HG03139 (cell line): ENCODE data around the gene DCC.

ENCODE experiments used
- ATAC-seq: cut with Tn5 transposase; IDR thresholded peaks from one replicate; pipeline ENCODE4 v1.9.1; 2021; ENCODE audit not compliant: unreplicated experiment

Gene DCC

DNA sequence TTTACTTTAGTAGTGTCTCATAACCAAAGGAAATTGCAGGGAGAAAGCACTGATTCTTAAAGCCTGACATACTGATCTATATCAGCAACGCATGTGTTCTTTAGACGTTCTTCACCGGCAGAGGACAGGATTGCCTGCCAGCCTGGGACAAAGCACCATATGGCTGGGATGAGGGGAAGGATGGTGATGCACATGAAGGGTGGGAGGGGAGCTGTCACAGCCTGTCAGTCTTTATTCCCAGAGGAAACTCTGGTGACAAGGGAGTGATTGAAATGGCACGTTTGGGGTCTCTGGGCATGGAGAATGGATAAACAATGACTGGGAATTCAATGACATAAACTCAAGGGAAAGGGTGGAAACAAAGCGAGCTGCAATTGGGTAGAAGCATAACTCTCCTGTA is 808.1 kb downstream of the DCC start:
- no peak for ATAC-seq

DNA sequence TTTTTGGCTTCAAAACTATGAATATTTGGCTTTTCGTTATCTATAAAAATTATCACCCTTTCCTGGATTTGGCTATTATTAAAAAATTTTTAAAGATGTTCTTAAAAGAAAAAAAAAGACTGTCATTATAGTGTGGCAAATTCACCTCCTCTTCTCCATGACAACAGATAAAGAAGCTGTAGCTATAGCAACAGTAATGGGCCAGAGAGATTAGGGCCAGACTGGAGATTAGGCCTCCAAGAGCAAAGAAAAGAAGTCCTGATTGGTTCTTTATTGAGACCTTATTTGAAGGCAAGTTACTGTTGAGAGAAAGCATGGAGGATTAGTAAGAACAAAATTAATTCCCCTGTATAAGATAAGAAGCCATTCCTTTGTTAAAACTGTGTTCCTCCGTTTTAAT is 812.5 kb downstream of the DCC start:
- no peak for ATAC-seq

GRCh38 chr18:53153281-53153680 is 813.3 kb downstream of the DCC start:
- ATAC-seq: no peak

GRCh38 chr18:53153800-53154199 is 813.8 kb downstream of the DCC start:
- ATAC-seq: no peak

GRCh38 chr18:53165770-53166169 is 825.8 kb downstream of the DCC start:
- ATAC-seq: no peak

- no peak for ATAC-seq
These were observed 829.3 kb downstream of the DCC start for GRCh38 chr18:53169346-53169745.

- ATAC-seq: no peak
These were observed 851.6 kb downstream of the DCC start for GRCh38 chr18:53191634-53192033.

- ATAC-seq: no peak
These were observed 853.9 kb downstream of the DCC start for GRCh38 chr18:53193870-53194269.

- no peak for ATAC-seq
These were observed 879.9 kb downstream of the DCC start for GRCh38 chr18:53219853-53220252.

DNA sequence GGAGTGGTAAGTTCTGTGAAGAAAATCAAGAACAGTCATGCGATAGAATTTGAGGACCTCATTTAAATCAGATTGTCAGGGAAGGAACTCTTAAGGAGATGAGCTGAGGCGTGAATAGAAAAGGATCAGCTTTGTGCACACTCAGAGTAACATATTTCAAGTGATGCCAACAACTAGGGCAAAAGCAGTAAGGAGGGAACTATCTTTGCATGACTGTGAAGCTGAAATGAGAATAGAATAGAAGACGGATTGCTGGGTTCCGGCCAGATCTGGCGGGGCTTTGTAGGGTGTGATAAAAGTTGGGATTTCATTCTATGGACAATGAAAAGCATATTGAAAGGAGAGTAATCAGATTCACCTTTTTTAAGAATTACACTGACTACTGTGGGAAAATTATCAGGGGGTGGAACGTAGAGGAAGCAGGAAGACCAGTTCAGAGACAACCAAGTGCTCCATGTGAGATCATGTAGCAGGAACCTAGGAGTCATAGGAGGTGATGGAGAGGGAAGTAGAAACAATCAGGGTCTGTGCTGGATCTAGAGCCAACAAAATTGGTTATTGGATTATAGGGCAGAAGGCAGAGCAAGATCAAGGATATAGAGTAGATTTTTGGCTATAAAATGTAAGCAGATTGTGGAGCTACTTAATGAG is 884.3 kb downstream of the DCC start:
- ATAC-seq: no peak

DNA sequence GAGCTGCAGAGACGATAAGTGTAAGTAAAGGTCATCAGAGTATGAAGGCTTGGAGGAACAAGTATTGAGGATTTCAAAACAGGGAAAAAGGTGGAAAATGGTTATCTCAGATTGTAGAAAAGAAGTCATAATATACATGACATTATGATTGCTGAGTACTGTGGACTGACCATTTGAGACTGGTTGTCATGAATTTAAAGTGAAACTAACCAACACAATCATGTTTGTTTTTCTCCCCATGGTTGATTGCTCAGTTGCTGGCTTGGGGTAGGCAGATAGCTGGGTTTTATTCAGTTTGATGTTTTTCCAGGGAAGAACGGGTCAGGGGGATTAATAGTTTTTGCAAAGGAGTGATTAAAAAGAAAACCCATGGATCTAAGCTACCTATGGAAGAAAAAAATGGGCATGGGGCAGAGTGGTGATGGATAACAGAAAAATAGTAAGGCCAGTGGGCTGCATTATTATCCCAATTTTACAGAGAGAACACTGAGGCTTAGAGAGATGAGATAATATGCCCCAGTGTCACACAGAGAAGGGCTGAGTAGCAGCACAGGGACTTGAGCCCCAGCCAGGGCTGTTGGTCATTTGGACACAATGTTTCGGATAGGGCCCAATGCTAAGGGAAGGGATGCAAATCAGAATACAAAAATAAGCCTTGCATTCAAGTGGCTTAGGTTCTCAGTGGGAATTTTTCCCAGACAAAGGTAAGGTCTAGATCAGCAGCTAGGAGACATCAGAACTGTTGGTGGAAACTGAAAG is 885.7 kb downstream of the DCC start:
- no peak for ATAC-seq

DNA sequence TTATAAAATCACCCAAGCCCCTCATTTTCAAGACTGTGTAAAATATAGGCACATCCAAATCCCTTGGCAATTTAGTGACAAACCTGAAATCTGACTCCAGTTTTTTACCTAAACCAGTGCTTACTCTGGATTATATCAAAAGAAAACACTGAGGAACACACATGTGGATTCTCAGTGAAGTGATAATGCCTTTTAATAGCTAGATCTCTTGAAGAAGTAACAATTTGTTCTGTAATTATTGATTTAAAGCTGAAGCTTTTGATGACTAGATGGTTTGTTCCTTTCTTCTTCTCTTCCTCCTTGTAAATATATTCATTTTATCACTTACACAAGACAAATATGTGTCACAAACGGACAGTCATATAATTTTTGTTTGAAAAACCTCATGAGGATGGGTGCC is 894.6 kb downstream of the DCC start:
- no peak for ATAC-seq

DNA sequence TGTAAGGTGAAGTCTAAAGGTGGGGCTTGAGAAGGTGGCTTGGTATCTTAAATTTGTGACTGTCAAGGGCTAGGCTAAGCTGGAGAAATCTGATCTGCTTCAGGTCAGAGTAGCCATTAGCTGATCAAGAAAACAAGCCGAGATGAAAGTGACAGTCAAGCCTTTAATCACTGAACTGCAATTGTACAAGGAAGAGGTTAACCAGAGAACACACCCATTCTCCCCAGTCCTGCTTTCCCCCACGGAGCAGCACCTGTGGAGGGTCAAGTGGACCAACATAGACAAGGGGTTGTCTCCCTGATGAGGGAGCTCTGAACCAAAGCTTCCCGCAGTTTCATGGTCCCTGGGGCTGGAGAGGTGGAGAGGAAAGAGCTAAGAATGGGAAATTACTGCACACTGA is 901.2 kb downstream of the DCC start:
- no peak for ATAC-seq

- ATAC-seq: no peak
These were observed 913.8 kb downstream of the DCC start for GRCh38 chr18:53253789-53254188.

DNA sequence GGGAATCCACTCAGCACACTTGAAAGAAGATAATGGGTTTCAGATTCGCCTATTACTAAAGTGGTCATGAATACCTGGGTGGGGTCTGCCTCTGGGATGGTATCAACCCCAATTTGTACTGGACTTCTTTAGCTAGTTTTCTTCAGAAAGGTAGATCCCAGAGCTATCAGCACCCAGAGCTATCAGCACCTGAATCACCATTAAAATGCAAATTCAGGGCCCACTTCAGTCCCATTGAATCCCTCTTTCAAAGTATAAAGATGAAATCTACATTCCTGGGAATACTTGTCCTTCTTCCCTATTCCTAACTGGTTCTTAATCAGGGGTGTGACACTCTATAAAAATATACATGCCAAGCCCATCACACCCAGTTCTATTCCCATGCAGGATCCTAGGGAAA is 914.3 kb downstream of the DCC start:
- no peak for ATAC-seq

DNA sequence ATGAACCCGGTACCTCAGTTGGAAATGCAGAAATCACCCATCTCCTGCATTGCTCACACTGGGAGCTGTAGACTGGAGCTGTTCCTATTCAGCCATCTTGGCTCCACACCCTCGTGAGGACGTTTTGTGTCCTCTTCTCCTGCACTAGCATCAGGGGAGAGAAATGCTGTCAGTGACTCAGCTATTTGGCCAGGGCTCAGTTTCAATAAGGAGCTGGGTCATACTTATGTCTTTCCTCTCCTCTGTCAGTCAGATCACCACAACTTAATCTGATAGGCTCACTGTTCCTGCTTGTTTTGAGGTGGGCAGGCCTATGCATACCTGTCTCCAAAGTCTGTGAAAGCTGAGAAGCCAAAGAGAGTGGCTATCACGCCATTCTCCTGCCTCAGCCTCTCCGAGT is 921.2 kb downstream of the DCC start:
- ATAC-seq: no peak

DNA sequence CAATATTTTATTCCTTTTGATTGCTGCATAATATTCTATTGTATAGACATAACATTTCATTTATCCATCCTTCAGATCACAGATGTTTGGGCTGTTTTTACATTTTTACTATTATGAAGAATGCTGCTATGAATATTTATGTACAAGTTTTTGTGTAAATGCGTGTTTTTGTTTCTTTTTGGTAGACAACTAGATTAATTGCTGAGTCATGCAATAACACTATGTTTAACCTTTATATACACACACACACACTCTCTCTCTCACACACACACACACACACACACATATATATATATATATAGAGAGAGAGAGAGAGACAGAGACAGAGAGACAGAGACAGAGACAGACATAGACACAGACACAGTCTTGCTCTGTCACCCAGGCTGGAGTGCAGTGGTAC is 926.9 kb downstream of the DCC start:
- ATAC-seq: no peak

- ATAC-seq: no peak
These were observed 928.5 kb downstream of the DCC start for GRCh38 chr18:53268455-53268854.

DNA sequence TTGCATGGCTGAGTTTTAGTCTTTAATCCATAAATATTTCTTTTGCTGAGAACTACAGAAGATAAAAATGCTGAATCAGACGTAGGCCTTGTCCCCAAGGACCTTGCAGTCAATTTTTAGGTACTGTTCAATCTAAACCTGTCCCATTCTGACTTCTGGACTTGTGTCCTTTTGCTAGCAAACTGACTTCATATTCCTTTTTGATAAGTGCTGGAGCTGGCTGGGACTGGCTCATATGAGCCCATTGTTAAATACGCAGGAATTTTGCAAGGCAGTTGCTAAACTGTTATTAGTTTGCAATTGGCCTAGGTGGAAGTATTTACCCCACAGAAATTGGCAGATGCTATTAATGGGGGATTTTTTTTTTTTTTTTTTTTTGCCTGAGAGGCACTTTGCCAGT is 941.4 kb downstream of the DCC start:
- no peak for ATAC-seq

DNA sequence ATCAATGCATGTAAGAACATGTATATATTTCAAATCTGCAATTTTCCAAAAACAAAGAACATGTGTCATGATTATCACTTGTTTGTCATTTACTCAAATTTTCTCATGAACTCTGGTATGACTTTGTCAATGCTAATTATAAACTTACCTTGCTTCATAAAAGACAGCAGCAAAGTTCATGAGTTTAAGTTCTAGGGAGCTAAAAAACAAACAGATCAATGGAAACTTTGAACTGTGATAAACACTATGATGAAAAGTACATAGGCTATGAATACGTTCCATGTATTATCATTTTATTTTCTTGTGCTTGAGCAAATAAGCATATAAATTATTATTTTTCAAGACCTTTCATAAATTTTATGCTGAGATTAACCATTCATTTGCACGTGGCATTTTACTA is 943.7 kb downstream of the DCC start:
- ATAC-seq: no peak

- ATAC-seq: no peak
These were observed 965.5 kb downstream of the DCC start for GRCh38 chr18:53305461-53305860.

- no peak for ATAC-seq
These were observed 979.6 kb downstream of the DCC start for GRCh38 chr18:53319628-53320027.

DNA sequence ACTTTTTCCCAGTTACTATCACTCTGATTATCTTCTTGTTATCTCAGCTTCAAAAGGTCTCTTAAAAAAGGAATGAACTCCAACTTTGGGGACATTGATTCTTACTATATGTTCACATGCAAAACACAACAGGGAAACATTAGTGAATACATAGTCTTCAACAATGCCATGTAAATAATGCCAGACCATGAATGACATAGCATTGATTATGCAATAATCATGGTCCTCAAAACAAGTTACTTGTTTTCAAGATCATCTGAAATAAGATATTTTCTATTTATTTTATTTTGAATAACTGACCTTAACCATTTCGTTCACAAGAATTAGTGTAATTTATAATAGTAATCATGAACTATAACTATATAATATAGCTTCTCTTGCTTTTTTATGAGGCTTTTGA is 982.2 kb downstream of the DCC start:
- ATAC-seq: no peak
